Suppressor macrophage treated with lipopolysaccharide for 1 hour (primary cell): Measurements from ENCODE around the gene RASGEF1C.
"Not testable (repeated sequence)": the region's sequence is repeated elsewhere in the genome, so short reads cannot be mapped to it uniquely, and the experiment has no call there.

Experiments used
- DNase-seq, 3 donors: peaks; one replicate each; pipeline ENCODE4 v3.0.0-alpha.2; 2020 to 2022

The RASGEF1C gene

DNA sequence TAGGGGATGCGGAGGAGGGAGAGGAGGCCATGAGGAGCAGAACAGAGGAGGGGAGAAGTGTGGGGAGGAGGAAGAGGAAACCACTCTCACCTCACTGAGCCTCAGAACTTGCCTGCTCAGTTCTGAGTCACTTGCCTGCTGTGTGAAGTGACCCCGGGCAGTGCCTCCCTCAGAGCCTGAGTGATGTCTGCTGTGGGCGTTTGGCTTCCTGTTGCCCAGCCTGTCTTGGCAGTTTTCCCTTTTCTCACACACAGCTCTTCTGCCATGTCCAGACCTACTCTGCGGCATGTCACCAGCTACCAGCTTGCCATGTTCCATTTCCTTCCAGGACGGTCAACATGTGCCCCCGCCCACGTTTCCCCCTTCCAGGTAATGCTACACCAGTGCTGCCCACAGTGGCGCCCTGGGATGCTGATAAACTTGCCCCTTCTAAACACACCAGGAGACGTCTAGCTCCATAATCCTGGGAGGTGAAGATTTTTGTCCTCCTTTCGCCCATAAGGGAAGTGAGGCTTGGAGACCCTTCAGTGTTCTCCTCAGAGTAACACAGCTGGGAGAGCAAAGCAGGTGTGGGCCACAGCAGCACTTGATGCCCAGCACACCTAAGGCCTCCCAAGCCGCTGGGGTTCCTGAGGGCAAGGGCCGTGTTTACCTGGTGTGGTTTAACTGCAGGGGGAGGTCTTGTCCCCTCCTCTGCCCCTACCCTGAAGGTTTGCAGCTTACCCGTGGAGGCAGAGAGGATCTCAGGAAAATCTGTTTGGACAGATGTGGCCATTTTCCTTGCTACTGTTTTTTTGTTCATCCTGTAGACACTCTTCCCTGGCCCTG, 73.7 kb downstream of the RASGEF1C start:
- peak; percentile 94 to 96 (median 95) for DNase-seq

DNA sequence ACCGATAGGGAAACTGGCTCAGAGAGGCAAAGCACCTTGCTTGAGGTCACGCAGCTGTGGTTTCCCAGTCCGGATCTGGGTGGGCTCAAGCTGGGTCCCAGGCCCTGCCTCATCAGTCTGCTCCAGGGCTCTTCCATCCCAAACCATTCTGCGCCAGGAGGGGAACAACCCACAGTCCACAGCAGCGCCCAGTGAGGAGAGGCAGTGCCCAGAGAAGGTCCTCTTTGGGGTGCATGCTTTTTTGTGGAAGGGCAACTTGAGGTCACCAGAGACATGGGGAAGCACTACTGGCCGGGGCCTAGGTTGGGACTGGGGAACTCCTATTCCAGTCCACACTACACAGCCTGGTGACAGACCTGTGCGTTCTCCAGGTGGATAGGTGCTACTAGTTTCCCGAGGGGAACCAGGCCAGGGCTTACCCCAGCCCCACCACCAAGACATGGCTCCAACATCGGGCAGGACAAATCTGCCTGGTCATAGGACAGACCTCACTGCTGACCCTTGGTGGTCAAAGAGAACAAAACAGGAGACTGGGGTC, 75.0 kb downstream of the RASGEF1C start:
- peak in 2 of 3 donors; percentile 17 to 28 for DNase-seq

DNA sequence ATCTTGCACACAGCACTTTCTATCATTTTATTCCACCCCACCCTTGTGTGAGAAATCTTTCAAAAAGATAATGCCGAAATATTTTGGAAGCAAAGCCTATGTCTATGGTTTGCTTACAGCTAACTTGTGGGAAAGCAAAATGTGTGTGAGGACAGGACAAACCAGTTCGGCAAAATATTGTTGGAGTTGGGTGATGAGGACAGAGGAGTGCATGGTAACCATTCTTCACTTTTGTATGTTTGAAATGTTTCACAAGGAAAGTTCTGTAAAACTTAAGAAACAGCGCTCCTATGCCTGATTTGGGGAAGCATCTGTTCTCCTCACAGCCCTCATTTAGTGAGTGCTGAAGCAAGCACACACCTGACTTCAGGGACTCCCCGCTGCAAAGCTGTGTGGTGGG, 75.5 kb downstream of the RASGEF1C start:
- no peak for DNase-seq

DNA sequence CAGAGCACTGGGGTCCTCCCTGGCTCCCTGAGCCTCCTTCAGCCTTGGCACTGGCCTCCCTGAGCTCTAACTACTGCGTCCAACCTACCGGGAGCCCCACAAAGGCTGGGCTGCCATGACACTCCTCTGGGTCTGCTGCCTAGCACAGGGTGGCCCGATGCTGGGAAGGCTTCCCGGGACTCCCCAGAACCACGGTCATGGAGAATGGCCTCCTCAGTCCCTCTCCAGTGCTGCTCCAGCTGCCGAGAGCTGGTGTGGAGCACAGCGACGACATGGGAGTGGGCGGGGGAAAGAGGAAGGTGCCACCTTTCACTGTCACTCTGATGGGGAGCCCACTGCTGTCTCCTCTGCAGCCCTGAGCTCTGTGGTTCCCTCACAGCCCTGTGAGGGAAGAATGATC, 76.0 kb downstream of the RASGEF1C start:
- DNase-seq, result peak; percentile 23 to 63 (median 29)

DNA sequence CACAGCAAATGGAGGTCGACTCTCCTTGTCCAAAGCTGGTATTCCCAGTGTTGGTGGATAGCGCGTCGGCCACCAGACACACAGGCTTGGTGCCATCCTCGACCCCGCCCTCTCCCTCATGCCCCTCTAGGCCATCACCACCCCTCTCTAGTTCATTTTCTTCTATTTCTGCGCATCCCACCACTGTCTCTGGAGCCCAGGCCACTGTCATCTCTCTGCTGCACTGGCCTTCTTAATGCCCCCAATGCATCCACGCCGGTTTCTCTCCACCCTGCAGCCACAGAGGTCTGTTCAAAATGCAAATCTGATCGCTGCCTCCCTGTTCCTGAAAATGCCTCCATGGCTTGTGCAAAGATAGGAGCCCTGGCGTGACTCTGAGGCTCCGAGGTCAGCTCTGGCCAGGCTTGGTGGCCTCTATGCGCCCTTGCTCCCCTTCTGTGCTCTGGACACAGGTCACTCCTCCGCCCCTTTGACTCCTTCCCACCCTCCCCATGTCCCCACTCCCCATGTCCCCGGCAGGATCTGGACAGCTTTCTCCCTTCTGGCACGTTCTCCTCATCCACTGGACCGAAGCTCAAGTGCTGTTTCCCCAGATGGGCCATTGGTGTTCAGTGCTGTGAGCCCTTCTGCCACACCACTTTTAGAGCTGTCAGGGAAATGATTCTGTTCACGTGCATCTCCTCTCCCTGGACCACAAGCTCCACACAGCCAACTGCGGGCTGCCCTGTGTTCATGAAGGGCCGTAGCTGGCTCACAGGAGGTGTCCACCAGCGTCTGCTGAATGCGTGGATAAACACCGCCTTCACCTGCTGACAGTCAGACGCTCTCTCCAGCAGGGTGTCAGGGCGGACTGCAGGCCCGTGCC, 77.9 kb downstream of the RASGEF1C start:
- no peak for DNase-seq

DNA sequence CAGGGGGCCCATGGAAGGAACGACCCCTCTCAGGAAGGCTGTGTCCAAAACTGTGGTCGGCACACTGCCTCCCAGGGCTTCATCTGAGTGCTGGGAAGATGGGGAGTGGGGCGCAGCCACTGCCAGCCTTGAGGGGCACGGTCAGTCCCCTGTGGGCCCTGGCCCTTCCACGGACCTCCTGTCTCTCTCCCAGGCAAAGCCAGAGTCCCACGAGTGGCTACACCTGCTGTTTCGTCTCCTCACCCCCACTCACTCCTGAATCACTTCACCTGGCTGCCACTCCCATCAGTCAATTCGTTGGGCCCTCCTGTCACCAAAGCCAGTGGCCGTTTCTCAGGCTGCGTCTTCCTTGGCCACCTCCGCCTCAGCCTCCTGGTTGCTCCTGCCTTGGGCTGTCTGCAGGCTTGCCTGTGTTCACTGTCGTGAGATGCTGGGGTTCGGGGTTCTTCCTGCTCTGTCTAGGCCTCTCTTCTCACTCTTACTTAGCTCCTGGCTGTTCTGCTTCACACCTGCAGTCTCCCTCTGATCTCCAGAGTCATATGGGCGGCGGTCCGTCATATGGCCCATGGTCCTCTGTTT, 78.6 kb downstream of the RASGEF1C start:
- no peak for DNase-seq

DNA sequence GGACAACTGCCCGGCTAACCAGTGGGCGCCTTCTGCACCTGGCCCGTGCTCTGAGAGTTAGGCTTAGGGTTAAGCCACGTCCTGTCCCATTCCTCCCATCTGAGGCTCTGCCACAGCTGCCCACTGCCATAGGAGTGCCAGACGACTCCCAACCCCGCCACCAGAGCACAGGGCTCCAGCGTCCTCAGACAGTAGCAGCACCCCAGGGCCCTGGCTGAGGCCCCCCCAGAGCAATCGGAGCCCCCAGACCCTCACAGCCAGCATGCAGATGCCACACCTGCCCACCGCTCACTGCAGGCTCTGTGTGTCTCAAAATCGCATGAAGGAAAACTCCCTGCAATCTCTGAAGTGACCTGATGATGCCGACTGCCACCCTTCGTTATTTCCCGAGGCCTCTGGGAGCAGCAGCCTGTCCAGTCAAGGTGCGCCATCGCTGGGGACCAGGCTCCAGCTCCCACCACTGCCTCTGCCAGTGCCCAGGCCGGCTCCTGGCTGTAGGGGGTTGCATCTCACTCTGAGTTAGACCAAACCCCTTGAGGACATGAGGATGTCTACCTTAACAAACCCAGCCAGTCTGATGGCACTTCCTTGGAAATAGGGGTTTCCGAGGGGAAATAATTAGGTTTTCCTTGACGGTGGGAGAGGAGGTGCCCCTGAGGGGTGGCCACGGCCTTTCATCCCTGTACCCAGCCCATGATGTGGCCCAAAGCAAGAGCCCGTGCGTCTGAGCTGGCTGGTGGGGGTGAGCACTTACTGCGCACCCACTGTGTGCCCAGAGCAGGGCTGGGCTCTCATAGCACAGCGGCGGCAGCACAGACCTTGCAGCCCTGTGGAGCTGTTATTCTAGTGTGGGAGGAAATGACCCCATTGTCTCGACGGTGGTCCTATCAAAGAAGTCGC, 79.5 kb downstream of the RASGEF1C start:
- no peak for DNase-seq

DNA sequence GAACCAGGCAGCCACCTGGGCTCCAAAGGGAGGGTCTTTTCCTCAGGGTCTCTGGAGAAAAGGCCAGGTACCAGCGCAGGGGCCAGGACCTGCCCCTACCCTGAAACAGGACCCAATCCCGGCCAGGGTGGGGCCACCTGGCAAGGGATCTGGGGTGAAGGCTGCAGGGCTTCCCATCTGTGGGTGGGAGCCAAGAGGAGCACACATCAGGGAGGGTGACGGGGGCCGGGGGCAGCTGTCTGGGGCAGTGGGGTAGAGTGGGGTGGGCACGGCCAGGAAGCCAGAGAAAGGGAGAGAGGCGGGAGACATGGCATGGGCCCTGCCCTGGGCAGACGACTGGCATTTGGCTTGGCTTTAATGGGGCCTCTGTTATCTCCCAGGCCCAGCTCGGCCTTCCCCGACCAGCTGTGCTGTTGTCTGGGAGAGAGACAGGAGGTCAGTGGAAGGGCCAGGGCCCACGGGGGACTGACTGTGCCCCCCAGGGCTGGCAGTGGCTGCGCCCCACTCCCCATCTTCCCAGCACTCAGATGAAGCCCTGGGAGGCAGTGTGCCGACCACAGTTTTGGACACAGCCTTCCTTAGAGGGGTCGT, 80.2 kb downstream of the RASGEF1C start:
- DNase-seq, result no peak

DNA sequence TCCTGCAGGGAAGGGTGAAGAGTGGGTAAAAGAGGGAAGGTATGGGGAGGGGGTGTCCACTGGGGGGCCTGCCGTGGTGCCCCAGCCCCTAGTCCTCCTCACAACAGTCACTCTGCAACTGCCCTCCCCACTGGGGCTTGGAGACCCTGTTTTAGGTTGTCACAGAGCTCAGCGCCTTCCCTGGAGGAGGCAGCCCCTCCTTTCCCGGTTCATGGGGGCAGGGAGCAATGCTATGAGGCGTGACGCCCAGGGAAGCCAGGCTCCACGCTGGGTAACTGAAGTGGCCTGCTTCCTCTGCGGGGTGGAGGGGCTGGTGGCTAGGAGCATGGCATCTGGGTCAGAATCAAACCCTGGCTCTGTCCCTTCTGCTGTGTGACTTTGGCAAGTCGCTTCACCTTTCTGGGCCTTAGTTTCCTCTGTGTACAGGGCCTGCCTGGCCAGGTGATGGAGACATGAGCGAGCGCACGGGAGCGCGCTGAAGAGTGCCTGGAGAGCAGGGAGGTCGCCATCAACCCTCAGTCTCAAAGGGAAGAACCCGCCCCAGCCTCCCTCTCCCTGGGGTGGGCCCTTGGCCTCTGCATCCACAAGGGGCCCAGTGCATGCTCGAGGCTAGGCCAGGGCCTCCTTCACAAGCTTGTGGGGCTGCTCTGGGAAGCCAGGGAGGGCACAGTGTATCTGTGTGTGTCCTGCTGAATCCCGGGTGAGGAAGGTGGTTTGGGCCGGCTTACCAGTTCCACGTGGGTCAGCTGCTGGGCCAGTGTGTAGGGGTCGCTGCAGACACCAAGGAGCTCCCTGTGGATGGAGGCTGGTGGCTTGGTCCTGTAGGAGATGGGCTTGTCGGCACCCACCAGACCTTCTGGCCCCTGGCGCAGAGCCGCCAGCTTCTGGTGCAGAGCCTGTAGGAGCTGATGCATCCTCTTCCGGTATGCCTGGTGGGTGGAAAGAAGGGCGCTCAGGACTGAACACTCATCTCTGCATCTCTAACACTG, 81.0 kb downstream of the RASGEF1C start:
- DNase-seq, result no peak

DNA sequence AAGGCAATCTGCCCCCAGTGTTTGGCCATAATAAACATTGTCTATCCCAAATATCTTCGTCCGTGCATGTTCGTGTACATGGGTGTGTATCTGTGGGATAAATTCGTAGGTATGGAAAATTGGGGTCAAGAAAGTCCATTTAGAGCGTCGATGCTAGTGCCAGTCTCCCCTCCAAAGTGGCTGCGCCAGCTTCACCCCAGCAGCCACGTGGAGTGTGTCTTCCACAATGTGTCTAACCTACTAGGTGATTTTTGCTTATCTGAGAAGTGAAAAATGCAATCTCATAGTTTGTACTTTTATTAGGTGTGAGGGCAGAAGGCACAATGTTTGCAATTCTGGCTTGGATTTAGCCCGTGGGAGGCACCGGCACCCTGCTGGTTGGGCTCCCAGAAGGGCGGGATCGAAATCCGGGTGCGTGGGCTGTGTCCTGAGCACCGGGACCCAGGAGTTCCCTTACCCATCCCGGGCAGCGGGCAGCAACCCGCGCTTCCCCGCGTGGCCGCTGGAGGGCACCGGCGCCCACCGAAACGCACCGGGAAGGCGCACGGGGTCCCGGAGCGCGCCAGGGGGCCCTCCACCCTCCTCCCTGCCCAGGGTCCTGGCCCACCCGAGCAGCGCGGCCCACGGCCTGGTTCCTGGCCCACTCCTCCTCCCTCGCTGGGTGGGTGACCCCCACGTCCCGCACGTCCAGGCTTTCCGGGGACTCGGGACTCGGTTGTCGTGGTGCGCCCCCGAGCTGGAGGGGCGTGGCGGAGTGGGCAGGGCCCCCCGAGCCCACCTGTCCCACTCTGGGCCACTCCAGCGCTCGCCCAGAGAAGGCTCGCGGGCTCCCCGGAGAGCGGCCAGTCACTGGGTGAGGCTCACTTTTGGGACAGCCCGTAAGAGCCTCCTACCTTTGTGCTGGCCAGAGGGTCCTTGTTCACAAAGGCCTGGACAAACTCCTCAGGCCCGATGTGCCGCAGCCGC, 82.0 kb downstream of the RASGEF1C start:
- DNase-seq, result peak; percentile 24 to 67 (median 53)

DNA sequence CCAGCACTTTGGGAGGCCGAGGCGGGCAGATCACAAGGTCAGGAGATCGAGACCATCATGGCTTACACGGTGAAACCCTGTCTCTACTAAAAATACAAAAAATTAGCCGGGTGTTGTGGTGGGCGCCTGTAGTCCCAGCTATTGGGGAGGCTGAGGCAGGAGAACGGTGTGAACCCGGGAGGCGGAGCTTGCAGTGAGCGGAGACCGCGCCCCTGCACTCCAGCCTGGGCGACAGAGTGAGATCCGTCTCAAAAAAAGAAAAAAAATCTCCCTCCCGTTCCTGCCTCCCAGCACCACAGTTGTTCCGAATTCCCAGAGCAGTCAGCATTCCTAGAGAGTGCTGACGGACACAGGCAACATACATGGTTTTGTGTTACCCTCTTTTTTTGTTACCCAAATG, 82.9 kb downstream of the RASGEF1C start:
- not testable (repeated sequence) for DNase-seq

DNA sequence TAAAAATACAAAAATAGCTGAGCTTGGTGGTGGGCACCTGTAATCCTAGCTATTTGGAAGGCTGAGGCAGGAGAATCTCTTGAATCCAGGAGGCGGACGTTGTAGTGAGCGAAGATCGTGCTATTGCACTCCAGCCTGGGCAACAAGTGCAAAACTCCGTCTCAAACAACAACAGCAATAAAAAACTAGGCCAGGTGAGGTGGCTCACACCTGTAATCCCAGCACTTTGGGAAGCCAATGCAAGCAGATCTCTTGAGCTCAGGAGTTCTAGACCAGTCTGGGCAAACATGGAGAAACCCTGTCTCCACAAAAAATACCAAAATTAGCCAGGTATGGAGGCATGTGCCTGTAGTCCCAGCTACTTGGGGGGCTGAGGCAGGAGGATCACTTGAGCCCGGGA, 84.3 kb downstream of the RASGEF1C start:
- not testable (repeated sequence) for DNase-seq

DNA sequence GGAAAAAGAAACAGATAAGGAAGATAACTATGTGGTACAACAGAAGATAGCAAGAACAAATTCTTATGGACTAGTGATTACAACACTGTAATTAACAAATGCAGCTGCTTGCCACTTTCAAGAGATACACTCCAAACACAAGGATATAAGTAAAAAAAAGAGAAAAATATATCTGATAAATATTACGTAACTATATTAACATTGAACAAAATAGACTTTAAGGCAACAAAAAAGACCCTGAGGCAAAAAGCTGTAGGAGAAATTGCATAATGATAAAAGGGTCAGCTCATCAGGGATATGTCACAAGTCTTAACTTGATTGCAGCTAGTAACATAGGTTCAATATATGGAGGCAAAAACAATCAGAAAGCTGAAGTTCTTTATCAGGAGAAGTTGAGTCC, 86.1 kb downstream of the RASGEF1C start:
- no peak for DNase-seq

DNA sequence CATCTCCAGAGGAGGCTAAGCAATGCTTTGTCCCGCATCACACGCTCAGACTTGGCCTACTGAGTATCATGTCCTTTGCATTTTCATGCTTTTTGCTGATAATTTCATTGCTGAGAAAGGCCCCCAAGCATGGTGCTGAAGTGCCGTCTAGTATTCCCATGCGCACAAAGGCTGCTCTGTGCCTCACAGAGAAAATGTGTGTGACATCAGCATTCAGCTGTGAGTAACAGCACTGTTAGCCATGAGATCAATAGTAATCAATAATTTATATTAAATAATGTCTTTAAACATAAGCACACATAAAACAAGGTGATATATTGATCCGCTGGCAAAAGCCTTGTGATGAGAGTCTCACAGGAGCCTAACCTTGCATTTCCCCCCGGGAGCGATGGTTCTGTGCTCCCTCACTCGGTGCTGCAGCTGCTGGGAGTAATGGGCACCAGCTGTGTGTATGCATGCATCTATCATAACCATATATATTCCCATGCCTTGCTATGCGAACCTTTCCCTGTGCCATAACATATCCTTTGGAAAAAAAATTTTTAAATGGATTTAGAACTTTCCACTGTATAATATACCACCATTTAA, 87.1 kb downstream of the RASGEF1C start:
- DNase-seq, result no peak

DNA sequence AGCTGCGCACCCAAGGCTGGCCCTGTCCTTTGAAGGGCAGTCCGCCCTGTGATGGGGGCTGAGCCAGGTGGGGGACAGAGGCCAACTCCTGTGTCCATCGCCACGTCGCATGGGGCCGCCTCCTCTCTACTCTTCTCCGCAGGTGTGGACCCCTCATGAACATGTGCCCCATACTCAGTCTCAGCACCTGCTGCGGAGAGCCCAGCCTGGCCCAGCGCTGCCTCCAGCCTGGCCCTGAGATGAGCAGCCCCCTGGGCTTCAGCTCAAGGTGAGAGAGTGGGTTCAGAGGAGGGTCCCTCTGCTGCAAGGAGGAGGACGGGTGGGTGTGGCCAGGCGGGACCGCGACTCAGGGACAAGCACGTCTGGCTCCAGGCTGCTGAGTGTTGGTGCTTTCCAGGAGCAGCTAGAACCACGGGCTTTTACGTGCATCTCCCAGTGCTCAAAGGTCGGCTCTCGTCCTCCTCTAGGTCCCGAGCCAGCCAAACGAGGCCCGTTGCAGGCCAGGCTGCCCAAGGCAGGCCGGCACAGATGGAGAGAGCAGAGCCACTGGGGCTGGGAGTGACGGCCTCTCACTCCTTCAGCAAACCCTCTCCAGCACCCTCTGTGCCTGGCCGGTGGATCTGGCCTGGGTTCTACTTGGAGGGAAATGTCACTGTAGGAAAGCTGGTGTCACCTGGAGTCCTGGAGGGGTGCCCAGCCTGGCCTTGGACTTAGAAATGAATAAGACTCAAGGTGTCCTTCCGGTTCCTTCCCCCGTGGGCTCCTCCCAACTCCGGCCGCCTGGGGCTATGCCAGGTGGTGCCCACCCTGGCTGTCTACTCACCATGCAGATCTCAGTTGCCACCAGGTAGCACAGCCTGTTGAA, 88.5 kb downstream of the RASGEF1C start:
- DNase-seq, result no peak

DNA sequence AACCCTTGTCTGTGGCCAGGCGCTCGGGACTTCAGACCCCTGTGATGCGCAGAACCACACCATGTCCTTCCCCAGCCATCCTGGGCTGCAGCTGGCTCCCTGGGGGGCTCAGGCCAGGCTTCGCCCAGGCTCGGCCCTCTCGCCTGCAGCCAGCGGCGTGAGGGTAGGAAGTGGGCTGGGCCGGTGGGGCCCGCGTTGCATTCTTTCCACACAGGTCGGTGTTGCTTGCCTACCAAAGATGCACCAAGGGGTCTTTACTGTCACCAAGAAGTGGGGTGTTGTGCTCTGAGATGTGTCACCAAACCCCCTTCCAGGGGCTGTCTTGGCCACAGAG, 89.1 kb downstream of the RASGEF1C start:
- no peak for DNase-seq

DNA sequence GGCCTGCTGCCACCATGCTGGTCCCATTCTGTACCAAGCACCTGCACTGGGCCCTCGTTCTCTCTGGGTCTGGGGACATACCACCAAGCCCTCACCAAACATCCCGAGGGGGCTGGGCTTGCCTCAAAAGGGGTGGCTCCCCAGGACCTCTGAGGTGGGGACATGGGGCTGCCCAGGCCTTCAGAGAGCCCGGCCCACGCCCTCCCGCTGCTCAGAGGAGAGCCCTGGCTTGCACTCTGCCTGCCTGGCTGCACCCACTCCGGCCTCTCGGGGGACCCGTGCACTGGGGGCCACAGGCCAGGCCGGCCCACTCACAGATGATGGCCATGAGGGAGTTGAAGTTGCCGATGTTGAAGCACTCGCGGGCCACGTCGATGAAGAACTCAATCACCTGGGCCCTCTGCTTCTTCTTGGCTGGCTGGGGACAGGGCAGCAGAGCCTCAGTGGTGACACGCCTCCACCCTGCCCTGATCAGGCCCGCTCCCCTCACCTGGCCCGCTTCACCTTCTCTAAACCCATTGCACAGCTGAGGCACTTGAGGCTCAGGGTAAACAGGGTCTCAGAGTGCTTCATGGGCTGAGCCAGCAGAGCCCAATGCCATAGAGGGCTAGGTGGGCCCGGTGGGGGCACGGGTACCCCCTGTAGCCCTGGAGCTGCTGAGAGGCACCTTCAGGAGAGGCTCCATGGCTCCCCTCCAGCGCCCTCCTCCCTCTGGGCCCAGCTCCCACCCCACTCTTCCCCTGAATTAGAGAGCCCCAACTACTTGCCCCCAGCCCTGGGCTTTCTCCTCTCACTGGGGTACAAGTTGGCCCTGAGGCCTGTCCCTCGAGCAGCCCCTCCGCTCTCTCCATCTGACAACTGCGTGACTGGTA, 89.7 kb downstream of the RASGEF1C start:
- DNase-seq, result no peak
